Neural cell (in vitro differentiated cells): Measurements from ENCODE around the gene TXNDC2. TPM values are rescaled to one million over a fixed set of nuclear protein-coding genes. Genes with fewer than 3 reads are reported as not detected.
"Not testable (repeated sequence)": the region's sequence is repeated elsewhere in the genome, so short reads cannot be mapped to it uniquely, and the experiment has no call there.

ENCODE experiments used
- H2AFZ ChIP-seq: fragments of 200-600, 300-800 bp; sonication (generic), shearing (Covaris generic); 2 replicates; pipeline ENCODE4 v1.6.0; 2014; ENCODE audit warnings: low read depth, mild to moderate bottlenecking, antibody characterized with exemption, low read length, moderate library complexity
- H3F3A ChIP-seq: fragments of 200-600 bp; shearing (Covaris generic); 2 replicates; pipeline ENCODE4 v1.6.1; 2016; ENCODE audit warnings: mild to moderate bottlenecking, moderate library complexity, mixed read lengths, antibody characterized with exemption, low read length; ENCODE audit not compliant: insufficient read depth, poor library complexity, severe bottlenecking
- H3K27ac ChIP-seq: fragments of 200-600, 300-800 bp; sonication (generic), shearing (Covaris generic); 2 replicates; pipeline ENCODE4 v1.5.1; 2014; ENCODE audit warnings: mild to moderate bottlenecking, low read length, moderate library complexity
- H3K27me3 ChIP-seq: fragments of 300-800, 200-600 bp; sonication (generic), shearing (Covaris generic); 2 replicates; pipeline ENCODE4 v1.6.0; 2014; ENCODE audit warnings: mild to moderate bottlenecking, low read depth, low read length, moderate library complexity; ENCODE audit not compliant: insufficient read depth
- H3K36me3 ChIP-seq: fragments of 300-800, 200-600 bp; sonication (generic), shearing (Covaris generic); 2 replicates; pipeline ENCODE4 v1.5.1; 2014; ENCODE audit warnings: mild to moderate bottlenecking, antibody characterized with exemption, low read length, moderate library complexity; ENCODE audit not compliant: insufficient read depth
- H3K4me2 ChIP-seq: fragments of 300-800, 200-600 bp; sonication (generic), shearing (Covaris generic); 2 replicates; pipeline ENCODE4 v1.6.0; 2014; ENCODE audit warnings: mild to moderate bottlenecking, low read length
- H3K4me3 ChIP-seq: fragments of 300-800, 200-600 bp; sonication (generic), shearing (Covaris generic); 2 replicates; pipeline ENCODE4 v1.5.1; 2014; ENCODE audit warnings: mild to moderate bottlenecking, low read length, moderate library complexity
- H3K79me2 ChIP-seq: fragments of 200-600 bp; shearing (Covaris generic); replicated peaks from 2 replicates; pipeline ENCODE4 v1.6.0; 2014; ENCODE audit warnings: mild to moderate bottlenecking, low read length, moderate library complexity; ENCODE audit not compliant: insufficient read depth
- H3K9ac ChIP-seq: fragments of 300-800, 200-600 bp; sonication (generic), shearing (Covaris generic); 2 replicates; pipeline ENCODE4 v1.6.1; 2016; ENCODE audit warnings: mild to moderate bottlenecking, low read length, mixed read lengths
- H3K9me2 ChIP-seq: fragments of 200-600 bp; shearing (Covaris generic); 2 replicates; pipeline ENCODE4 v1.6.1; 2016; ENCODE audit warnings: mild to moderate bottlenecking, low read length, mixed read lengths; ENCODE audit not compliant: insufficient read depth
- H3K9me3 ChIP-seq: fragments of 200-600, 300-800 bp; sonication (generic), shearing (Covaris generic); 2 replicates; pipeline ENCODE4 v1.6.1; 2016; ENCODE audit warnings: mild to moderate bottlenecking, mixed run types, low read length, moderate library complexity, mixed read lengths
- H4K20me1 ChIP-seq: fragments of 200-600 bp; shearing (Covaris generic); 2 replicates; pipeline ENCODE4 v1.6.1; 2016; ENCODE audit warnings: mild to moderate bottlenecking, mixed run types; ENCODE audit not compliant: insufficient read depth
- EP300 ChIP-seq: fragments of 450-650 bp; conservative IDR thresholded peaks from 2 replicates; pipeline ENCODE4 v1.6.1; 2014; ENCODE audit warnings: antibody characterized with exemption, mild to moderate bottlenecking, moderate library complexity; ENCODE audit not compliant: poor library complexity, severe bottlenecking
- EZH2 ChIP-seq: fragments of 200-600, 300-800 bp; shearing (Covaris generic), sonication (generic); IDR thresholded peaks from 2 replicates; pipeline ENCODE4 v1.6.1; 2014; ENCODE audit warnings: antibody characterized with exemption, low read length, borderline replicate concordance, mild to moderate bottlenecking; ENCODE audit not compliant: insufficient read depth, poor library complexity, severe bottlenecking
- MXI1 ChIP-seq: fragments of 450-650 bp; conservative IDR thresholded peaks from 2 replicates; pipeline ENCODE4 v1.6.1; 2014; ENCODE audit warnings: antibody characterized with exemption, mild to moderate bottlenecking; ENCODE audit not compliant: poor library complexity, severe bottlenecking
- POLR2AphosphoS5 ChIP-seq: IDR thresholded peaks from 2 replicates; pipeline ENCODE4 v1.6.1; 2012
- RAD21 ChIP-seq: fragments of 450-650 bp; conservative IDR thresholded peaks from 2 replicates; pipeline ENCODE4 v1.6.1; 2014; ENCODE audit warnings: antibody characterized with exemption, mild to moderate bottlenecking, moderate library complexity
- SMC3 ChIP-seq: fragments of 450-650 bp; conservative IDR thresholded peaks from 2 replicates; pipeline ENCODE4 v1.6.1; 2014; ENCODE audit warnings: antibody characterized with exemption, mild to moderate bottlenecking, moderate library complexity; ENCODE audit not compliant: poor library complexity
- TAF1 ChIP-seq: IDR thresholded peaks from 2 replicates; pipeline ENCODE4 v1.6.1; 2012; ENCODE audit warnings: low read depth
- polyA plus RNA-seq: library from polyadenylated mRNA; depleted of rRNA; stranded (reverse); fragments of >200 nt; gene quantifications from 2 replicates; pipeline ENCODE4 v1.2.3, GENCODE V29; 2014
- TF ChIP-seq, protein P1 (sequence below): IDR thresholded peaks from 2 replicates; pipeline ENCODE4 v1.6.1; 2012; ENCODE audit warnings: borderline replicate concordance
- TF ChIP-seq, protein P2 (sequence below): fragments of 450-650 bp; IDR thresholded peaks from 2 replicates; pipeline ENCODE4 v1.5.1; 2014; ENCODE audit warnings: antibody characterized with exemption, mild to moderate bottlenecking, moderate library complexity; ENCODE audit not compliant: poor library complexity, severe bottlenecking

Gene TXNDC2
- polyA plus RNA-seq, 1 donor from 2014 or later, result 0.41 TPM

DNA sequence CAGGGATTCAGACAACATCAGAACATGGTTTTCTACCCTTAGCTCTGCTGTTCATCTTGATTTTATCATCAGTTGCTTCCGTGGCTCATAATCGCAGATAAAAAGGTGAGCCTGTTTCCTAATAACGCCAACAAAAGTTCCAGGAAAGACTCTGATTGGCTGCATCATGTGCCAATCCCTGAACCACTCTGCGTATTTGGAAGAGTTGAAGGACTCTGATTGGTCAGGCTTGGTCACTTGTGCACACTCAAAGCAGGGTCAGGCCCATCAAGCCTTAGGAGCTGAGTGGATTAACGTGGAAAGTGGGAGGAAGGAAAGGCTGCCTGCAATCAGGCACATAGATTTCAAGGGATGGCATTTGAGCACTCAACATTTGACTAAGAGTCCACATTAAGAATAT is 11.4 kb downstream of the TXNDC2 start:
- Histone ChIP-seq H2AFZ (no peak overlapping the region), H3K9me2 (no peaks in the 10 kb centered on the region)

DNA sequence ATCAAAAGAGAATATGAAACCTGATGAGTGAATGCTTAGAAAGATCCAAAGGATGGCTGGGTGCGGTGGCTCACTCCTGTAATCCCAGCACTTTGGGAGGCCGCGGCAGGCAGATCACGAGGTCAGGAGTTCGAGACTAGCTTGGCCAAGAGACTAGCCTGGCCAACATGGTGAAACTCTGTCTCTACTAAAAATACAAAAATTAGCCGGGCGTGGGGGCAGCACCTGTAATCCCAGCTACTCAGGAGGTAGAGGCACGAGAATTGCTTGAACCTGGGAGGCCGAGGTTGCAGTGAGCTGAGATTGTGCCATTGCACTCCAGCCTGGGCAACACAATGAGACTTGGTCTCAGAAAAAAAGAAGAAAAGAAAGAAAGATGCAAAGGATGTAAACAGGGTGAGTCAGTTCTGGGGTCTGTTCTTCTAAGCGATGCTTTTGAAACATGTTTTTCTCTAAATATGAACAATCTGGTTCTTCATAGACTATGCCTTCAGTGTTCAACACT is 12.1 kb downstream of the TXNDC2 start:
- not testable (repeated sequence) for H2AFZ ChIP-seq, H3K27me3 ChIP-seq, H3F3A ChIP-seq, H3K4me3 ChIP-seq, H3K27ac ChIP-seq, H3K9me3 ChIP-seq, H3K4me2 ChIP-seq, H3K9me2 ChIP-seq, H3K79me2 ChIP-seq, H4K20me1 ChIP-seq, H3K36me3 ChIP-seq, H3K9ac ChIP-seq

More for the DNA sequence above, 11.4 kb downstream of the TXNDC2 start:
- TF ChIP-seq TAF1 (no peak), POLR2AphosphoS5 (no peak), RAD21 (no peak), EP300 (no peak), SMC3 (no peak), EZH2 (no peak), MXI1 (no peak)
- TF ChIP-seq, protein P1, sequence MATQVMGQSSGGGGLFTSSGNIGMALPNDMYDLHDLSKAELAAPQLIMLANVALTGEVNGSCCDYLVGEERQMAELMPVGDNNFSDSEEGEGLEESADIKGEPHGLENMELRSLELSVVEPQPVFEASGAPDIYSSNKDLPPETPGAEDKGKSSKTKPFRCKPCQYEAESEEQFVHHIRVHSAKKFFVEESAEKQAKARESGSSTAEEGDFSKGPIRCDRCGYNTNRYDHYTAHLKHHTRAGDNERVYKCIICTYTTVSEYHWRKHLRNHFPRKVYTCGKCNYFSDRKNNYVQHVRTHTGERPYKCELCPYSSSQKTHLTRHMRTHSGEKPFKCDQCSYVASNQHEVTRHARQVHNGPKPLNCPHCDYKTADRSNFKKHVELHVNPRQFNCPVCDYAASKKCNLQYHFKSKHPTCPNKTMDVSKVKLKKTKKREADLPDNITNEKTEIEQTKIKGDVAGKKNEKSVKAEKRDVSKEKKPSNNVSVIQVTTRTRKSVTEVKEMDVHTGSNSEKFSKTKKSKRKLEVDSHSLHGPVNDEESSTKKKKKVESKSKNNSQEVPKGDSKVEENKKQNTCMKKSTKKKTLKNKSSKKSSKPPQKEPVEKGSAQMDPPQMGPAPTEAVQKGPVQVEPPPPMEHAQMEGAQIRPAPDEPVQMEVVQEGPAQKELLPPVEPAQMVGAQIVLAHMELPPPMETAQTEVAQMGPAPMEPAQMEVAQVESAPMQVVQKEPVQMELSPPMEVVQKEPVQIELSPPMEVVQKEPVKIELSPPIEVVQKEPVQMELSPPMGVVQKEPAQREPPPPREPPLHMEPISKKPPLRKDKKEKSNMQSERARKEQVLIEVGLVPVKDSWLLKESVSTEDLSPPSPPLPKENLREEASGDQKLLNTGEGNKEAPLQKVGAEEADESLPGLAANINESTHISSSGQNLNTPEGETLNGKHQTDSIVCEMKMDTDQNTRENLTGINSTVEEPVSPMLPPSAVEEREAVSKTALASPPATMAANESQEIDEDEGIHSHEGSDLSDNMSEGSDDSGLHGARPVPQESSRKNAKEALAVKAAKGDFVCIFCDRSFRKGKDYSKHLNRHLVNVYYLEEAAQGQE, result no peak
- TF ChIP-seq, protein P2, sequence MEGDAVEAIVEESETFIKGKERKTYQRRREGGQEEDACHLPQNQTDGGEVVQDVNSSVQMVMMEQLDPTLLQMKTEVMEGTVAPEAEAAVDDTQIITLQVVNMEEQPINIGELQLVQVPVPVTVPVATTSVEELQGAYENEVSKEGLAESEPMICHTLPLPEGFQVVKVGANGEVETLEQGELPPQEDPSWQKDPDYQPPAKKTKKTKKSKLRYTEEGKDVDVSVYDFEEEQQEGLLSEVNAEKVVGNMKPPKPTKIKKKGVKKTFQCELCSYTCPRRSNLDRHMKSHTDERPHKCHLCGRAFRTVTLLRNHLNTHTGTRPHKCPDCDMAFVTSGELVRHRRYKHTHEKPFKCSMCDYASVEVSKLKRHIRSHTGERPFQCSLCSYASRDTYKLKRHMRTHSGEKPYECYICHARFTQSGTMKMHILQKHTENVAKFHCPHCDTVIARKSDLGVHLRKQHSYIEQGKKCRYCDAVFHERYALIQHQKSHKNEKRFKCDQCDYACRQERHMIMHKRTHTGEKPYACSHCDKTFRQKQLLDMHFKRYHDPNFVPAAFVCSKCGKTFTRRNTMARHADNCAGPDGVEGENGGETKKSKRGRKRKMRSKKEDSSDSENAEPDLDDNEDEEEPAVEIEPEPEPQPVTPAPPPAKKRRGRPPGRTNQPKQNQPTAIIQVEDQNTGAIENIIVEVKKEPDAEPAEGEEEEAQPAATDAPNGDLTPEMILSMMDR, result no peak
- H3F3A ChIP-seq, result no peaks in the 10 kb centered on the region
- no peak overlapping the region for H3K27ac ChIP-seq
- H3K4me3 ChIP-seq, result no peak overlapping the region
- H3K9me3 ChIP-seq, result no peaks in the 10 kb centered on the region
- no peak overlapping the region for H3K9ac ChIP-seq
- H3K4me2 ChIP-seq, result no peak overlapping the region
- no peaks in the 10 kb centered on the region for H3K36me3 ChIP-seq
- no peaks in the 10 kb centered on the region for H4K20me1 ChIP-seq
- no peaks in the 10 kb centered on the region for H3K79me2 ChIP-seq
- H3K27me3 ChIP-seq, result no peaks in the 10 kb centered on the region

DNA sequence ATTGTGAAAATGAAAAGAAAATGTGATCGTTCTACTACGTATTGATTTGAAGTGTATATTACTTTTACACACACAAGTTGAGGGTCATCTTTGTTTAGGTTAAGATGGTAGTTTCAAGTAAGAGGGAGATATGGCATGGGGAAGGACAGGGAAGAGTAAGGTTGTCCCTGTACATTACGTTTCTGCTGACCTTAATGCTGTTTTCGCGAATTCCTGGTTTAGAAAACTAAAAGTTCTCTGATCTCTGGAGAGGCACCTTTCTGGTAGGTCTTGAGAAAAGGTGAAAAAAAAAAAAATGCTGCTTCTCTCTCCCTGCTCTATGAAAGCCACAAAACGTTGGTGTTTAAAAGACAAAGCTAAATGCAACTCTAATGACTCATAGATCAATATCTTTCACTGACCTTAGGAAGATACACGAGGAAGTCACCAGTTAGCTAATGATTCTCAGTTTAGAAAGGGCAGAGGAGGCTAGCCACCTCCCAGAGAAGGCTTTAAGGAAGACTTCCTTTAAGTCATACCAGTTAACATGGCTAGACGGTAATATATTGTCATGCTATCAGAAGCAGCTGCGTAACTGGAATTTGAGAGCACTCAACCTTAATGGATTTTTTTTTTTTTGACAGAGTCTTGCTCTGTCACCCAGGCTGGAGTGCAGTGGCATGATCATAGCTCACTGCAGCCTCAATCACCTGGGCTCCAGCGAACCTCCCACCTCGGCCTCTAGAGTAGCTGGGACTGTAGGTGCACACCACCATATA is 13.2 kb downstream of the TXNDC2 start:
- TF ChIP-seq TAF1 (no peak), EZH2 (no peak), MXI1 (no peak), SMC3 (no peak), EP300 (no peak), POLR2AphosphoS5 (no peak), RAD21 (no peak)
- TF ChIP-seq, protein P1, result no peak
- TF ChIP-seq, protein P2, result no peak
- Histone ChIP-seq H3K36me3 (no peaks in the 10 kb centered on the region), H3K4me3 (no peak overlapping the region), H3K9ac (no peak overlapping the region), H2AFZ (no peak overlapping the region), H3K9me2 (no peaks in the 10 kb centered on the region), H3F3A (no peaks in the 10 kb centered on the region), H3K9me3 (no peaks in the 10 kb centered on the region), H3K79me2 (no peaks in the 10 kb centered on the region), H3K4me2 (no peak overlapping the region), H3K27ac (no peak overlapping the region), H3K27me3 (no peaks in the 10 kb centered on the region), H4K20me1 (no peaks in the 10 kb centered on the region)
